WTC11 (cell line): ENCODE data around the gene MVP. TPM values are rescaled to one million over a fixed set of nuclear protein-coding genes. Genes with fewer than 3 reads are reported as not detected.

Experiments
- ATAC-seq: fragments of 200-7000 bp; cut with Tn5 transposase; 2 replicates; pipeline ENCODE4 v1.10.0; 2021; ENCODE audit warnings: mild to moderate bottlenecking, moderate library complexity
- CTCF ChIA-PET: fragments of 300-600 bp; sonication (Branson Sonifier 250); formaldehyde crosslinking; loops from one replicate; lab custom pipeline; 2021; ENCODE audit warnings: antibody characterized with exemption; lab: Charles Lee
- POLR2A ChIA-PET: fragments of 350-600 bp; sonication (Branson Sonifier 250); formaldehyde crosslinking; loops from one replicate; lab custom pipeline; 2021; ENCODE audit warnings: antibody characterized with exemption; lab: Charles Lee
- DNase-seq: peaks from one replicate; pipeline ENCODE4 v3.0.0; 2021; ENCODE audit warnings: low spot score
- H3K27ac Mint-ChIP-seq: 2 replicates; pipeline ENCODE4 v1.8.0; 2021; ENCODE audit warnings: mixed read lengths
- H3K27me3 Mint-ChIP-seq: 2 replicates; pipeline ENCODE4 v1.8.0; 2021; ENCODE audit warnings: low read depth, mild to moderate bottlenecking, moderate library complexity, mixed read lengths
- H3K36me3 Mint-ChIP-seq: 2 replicates; pipeline ENCODE4 v1.8.0; 2021; ENCODE audit warnings: mixed read lengths
- H3K4me1 Mint-ChIP-seq: 2 replicates; pipeline ENCODE4 v1.8.0; 2022; ENCODE audit warnings: mixed read lengths
- H3K4me3 Mint-ChIP-seq: 2 replicates; pipeline ENCODE4 v1.8.0; 2021; ENCODE audit warnings: mild to moderate bottlenecking, moderate library complexity, mixed read lengths
- H3K9me3 Mint-ChIP-seq: 2 replicates; pipeline ENCODE4 v1.8.0; 2021; ENCODE audit warnings: mixed read lengths
- CBFB ChIP-seq: sonication (generic); formaldehyde crosslinking; IDR thresholded peaks from 2 replicates; pipeline ENCODE4 v1.8.1; 2022; ENCODE audit warnings: mild to moderate bottlenecking, low read depth, missing genetic modification reagents
- CDX4 ChIP-seq: fragments of 250-450 bp; sonication (Bioruptor Pico); IDR thresholded peaks from 2 replicates; pipeline ENCODE4 v1.9.0; 2021; ENCODE audit warnings: moderate library complexity, mild to moderate bottlenecking, inconsistent platforms, borderline replicate concordance
- CREM ChIP-seq: sonication (generic); formaldehyde crosslinking; IDR thresholded peaks from 2 replicates; pipeline ENCODE4 v1.8.1; 2022; ENCODE audit warnings: mild to moderate bottlenecking, missing genetic modification reagents, moderate library complexity
- FOXK1 ChIP-seq: sonication (generic); formaldehyde crosslinking; IDR thresholded peaks from 2 replicates; pipeline ENCODE4 v1.8.0; 2022; ENCODE audit warnings: mild to moderate bottlenecking, moderate library complexity, missing genetic modification reagents
- IRF2 ChIP-seq: sonication (generic); formaldehyde crosslinking; IDR thresholded peaks from 2 replicates; pipeline ENCODE4 v1.8.0; 2022; ENCODE audit warnings: low read depth, missing genetic modification reagents, borderline replicate concordance
- NFYB ChIP-seq: sonication (generic); formaldehyde crosslinking; conservative IDR thresholded peaks from 2 replicates; pipeline ENCODE4 v1.8.0; 2022; ENCODE audit warnings: low read depth, missing genetic modification reagents
- STAT6 ChIP-seq: sonication (generic); formaldehyde crosslinking; conservative IDR thresholded peaks from 2 replicates; pipeline ENCODE4 v1.8.1; 2023; ENCODE audit warnings: mild to moderate bottlenecking, low read depth, missing genetic modification reagents, moderate library complexity
- ZBTB21 ChIP-seq: sonication (generic); formaldehyde crosslinking; IDR thresholded peaks from 2 replicates; pipeline ENCODE4 v1.8.1; 2023; ENCODE audit warnings: mild to moderate bottlenecking, missing genetic modification reagents, borderline replicate concordance
- ZNF219 ChIP-seq: sonication (generic); formaldehyde crosslinking; IDR thresholded peaks from 2 replicates; pipeline ENCODE4 v1.8.0; 2023; ENCODE audit warnings: missing genetic modification reagents, mild to moderate bottlenecking, borderline replicate concordance
- ZNF317 ChIP-seq: sonication (generic); formaldehyde crosslinking; IDR thresholded peaks from 2 replicates; pipeline ENCODE4 v1.8.1; 2023; ENCODE audit warnings: low read depth, mild to moderate bottlenecking, moderate library complexity, missing genetic modification reagents, borderline replicate concordance
- ZNF532 ChIP-seq: fragments of 250-450 bp; sonication (Bioruptor Pico); IDR thresholded peaks from 2 replicates; pipeline ENCODE4 v1.9.0; 2021; ENCODE audit warnings: mild to moderate bottlenecking, borderline replicate concordance
- ZSCAN18 ChIP-seq: fragments of 250-450 bp; sonication (Bioruptor Pico); IDR thresholded peaks from 2 replicates; pipeline ENCODE4 v2.1.2; 2022; ENCODE audit warnings: mild to moderate bottlenecking, moderate library complexity
- total RNA-seq: library from RNA; stranded (reverse); gene quantifications from 3 replicates; pipeline ENCODE4 v1.2.3, GENCODE V29; 2021
- TF ChIP-seq, protein P1 (sequence below): sonication (generic); formaldehyde crosslinking; IDR thresholded peaks from 2 replicates; pipeline ENCODE4 v1.8.1; 2023; ENCODE audit warnings: mild to moderate bottlenecking, missing genetic modification reagents
- TF ChIP-seq, protein P2 (sequence below): sonication (generic); formaldehyde crosslinking; IDR thresholded peaks from 2 replicates; pipeline ENCODE4 v1.8.1; 2022; ENCODE audit warnings: mild to moderate bottlenecking, missing genetic modification reagents, moderate library complexity, borderline replicate concordance
- TF ChIP-seq, protein P3 (sequence below): sonication (generic); formaldehyde crosslinking; IDR thresholded peaks from 2 replicates; pipeline ENCODE4 v1.8.0; 2023; ENCODE audit warnings: mild to moderate bottlenecking, missing genetic modification reagents

Gene MVP
- total RNA-seq, 1 experiment from 2014 or later, result 10.8 TPM

DNA sequence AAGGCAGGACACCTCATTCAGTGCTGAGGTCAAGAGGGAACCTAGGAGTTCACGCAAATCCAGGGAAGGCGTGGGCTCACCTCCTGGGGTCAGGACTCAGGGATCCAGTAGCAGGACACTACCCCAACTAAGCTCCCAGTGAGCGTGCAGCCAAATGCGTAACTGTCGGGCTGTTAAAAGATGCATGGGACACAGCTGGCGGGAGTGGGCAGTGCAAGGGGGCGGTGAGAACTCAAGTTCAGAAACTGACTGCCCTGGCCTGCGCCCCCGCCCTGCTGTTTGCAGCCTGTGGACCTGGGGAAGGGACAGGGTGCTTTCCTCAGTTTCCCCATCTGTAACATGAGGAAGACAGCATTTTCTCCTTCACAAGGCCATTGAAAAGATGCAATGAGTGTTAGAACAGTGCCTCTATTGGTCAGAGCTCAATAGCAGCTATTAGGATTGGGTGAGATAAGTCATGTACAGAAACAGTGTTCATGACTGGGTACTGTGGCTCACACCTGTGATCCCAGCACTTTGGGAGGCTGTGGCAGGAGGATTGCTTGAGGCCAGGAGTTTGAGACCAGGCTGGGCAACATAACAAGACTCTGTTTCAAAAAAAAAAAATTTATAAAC is 22.6 kb downstream of the MVP start (continued):
- TF ChIP-seq ZNF532 (CRISPR knock-in tag), result no peak
- TF ChIP-seq CBFB (CRISPR knock-in tag), result no peak
- no peak for TF ChIP-seq ZSCAN18 (CRISPR knock-in tag)
- no peak for TF ChIP-seq IRF2 (CRISPR knock-in tag)

- no peaks in the 10 kb centered on the region; the same call in 1 of the 2 replicates for H3K36me3 Mint-ChIP-seq
- 0 out of 2 replicates have a peak overlapping the region, but pooled peaks have one; percentile 63 for H3K27ac Mint-ChIP-seq
- no peak for TF ChIP-seq FOXK1 (CRISPR knock-in tag)
- TF ChIP-seq NFYB, result no peak
- no peak for TF ChIP-seq ZNF219
- TF ChIP-seq CREM (CRISPR knock-in tag), result no peak
- TF ChIP-seq, all 79 proteins: peak for 0
- Mint-ChIP-seq H3K4me3 (no peak overlapping the region), H3K4me1 (no peaks in the 10 kb centered on the region; the same call in 1 of the 2 replicates), H3K9me3 (no peaks in the 10 kb centered on the region), H3K27me3 (no peaks in the 10 kb centered on the region; the same call in 1 of the 2 replicates)
- ATAC-seq (no peak), DNase-seq (no peak)
- POLR2A ChIA-PET, result no interaction called here
- CTCF ChIA-PET, result interaction anchor here (1.0 to 3.4 kb wide), 4 partner anchors 11 to 188 kb away, joined by 3 to 20 read pairs (median 10); partner anchors contain the start of genes PAGR1 and TLCD3B
These were observed 23.7 kb downstream of the MVP start for GRCh38 chr16:29843931-29844330.

- H3K4me3 Mint-ChIP-seq, result no peak overlapping the region
- no peaks in the 10 kb centered on the region for H3K9me3 Mint-ChIP-seq
- DNase-seq (no peak), ATAC-seq (no peak)
- no peaks in the 10 kb centered on the region; the same call in 1 of the 2 replicates for H3K27me3 Mint-ChIP-seq
- CTCF ChIA-PET, result interaction anchor here (0.8 to 4.8 kb wide), 8 partner anchors 10 to 187 kb away, joined by 3 to 50 read pairs (median 8); partner anchors contain the start of genes MVP, PAGR1 and TLCD3B
- H3K36me3 Mint-ChIP-seq, result no peaks in the 10 kb centered on the region; the same call in 1 of the 2 replicates
- TF ChIP-seq, protein P1, sequence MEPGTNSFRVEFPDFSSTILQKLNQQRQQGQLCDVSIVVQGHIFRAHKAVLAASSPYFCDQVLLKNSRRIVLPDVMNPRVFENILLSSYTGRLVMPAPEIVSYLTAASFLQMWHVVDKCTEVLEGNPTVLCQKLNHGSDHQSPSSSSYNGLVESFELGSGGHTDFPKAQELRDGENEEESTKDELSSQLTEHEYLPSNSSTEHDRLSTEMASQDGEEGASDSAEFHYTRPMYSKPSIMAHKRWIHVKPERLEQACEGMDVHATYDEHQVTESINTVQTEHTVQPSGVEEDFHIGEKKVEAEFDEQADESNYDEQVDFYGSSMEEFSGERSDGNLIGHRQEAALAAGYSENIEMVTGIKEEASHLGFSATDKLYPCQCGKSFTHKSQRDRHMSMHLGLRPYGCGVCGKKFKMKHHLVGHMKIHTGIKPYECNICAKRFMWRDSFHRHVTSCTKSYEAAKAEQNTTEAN, result no peak
- TF ChIP-seq CDX4 (CRISPR knock-in tag) (no peak), ZNF317 (no peak), ZBTB21 (no peak), STAT6 (CRISPR knock-in tag) (no peak)
- TF ChIP-seq, protein P2, sequence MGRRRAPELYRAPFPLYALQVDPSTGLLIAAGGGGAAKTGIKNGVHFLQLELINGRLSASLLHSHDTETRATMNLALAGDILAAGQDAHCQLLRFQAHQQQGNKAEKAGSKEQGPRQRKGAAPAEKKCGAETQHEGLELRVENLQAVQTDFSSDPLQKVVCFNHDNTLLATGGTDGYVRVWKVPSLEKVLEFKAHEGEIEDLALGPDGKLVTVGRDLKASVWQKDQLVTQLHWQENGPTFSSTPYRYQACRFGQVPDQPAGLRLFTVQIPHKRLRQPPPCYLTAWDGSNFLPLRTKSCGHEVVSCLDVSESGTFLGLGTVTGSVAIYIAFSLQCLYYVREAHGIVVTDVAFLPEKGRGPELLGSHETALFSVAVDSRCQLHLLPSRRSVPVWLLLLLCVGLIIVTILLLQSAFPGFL (CRISPR knock-in tag), result no peak
- TF ChIP-seq, protein P3, sequence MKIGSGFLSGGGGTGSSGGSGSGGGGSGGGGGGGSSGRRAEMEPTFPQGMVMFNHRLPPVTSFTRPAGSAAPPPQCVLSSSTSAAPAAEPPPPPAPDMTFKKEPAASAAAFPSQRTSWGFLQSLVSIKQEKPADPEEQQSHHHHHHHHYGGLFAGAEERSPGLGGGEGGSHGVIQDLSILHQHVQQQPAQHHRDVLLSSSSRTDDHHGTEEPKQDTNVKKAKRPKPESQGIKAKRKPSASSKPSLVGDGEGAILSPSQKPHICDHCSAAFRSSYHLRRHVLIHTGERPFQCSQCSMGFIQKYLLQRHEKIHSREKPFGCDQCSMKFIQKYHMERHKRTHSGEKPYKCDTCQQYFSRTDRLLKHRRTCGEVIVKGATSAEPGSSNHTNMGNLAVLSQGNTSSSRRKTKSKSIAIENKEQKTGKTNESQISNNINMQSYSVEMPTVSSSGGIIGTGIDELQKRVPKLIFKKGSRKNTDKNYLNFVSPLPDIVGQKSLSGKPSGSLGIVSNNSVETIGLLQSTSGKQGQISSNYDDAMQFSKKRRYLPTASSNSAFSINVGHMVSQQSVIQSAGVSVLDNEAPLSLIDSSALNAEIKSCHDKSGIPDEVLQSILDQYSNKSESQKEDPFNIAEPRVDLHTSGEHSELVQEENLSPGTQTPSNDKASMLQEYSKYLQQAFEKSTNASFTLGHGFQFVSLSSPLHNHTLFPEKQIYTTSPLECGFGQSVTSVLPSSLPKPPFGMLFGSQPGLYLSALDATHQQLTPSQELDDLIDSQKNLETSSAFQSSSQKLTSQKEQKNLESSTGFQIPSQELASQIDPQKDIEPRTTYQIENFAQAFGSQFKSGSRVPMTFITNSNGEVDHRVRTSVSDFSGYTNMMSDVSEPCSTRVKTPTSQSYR, result no peak
- POLR2A ChIA-PET, result no interaction called here
- no peak overlapping the region for H3K27ac Mint-ChIP-seq
- H3K4me1 Mint-ChIP-seq, result peaks cover 6% of the 10 kb centered on the region
These were observed 24.5 kb downstream of the MVP start for GRCh38 chr16:29844575-29845331.
